Kidney (tissue), 14 donors: ENCODE measurements around the gene PLEKHA6. TPM values are rescaled to one million over a fixed set of nuclear protein-coding genes. Genes with fewer than 3 reads are reported as not detected.

Source experiments
- DNase-seq, 5 donors: peaks; one replicate each; pipeline ENCODE4 v3.0.0-alpha.2; 2013 to 2020
- FAIRE-seq: peaks from 2 replicates; lab custom pipeline; 2012; peaks lifted over from hg19 to GRCh38; lab: Jason Lieb, UNC
- H3K27ac ChIP-seq, 2 donors: one replicate each; pipeline ENCODE4 v1.7.0; 2013; ENCODE audit warnings: low read depth in 2 of 2, low read length in 2 of 2, inconsistent platforms in 1 of 2
- H3K27me3 ChIP-seq: one replicate; pipeline ENCODE4 v1.7.1; 2013; ENCODE audit warnings: low read length, inconsistent platforms; ENCODE audit not compliant: control insufficient read depth, insufficient read depth
- H3K36me3 ChIP-seq, 3 donors: one replicate each; pipeline versions ENCODE4 v1.7.0 to v1.7.1; 2013; ENCODE audit warnings: low read length in 3 of 3, control low read depth in 1 of 3, inconsistent platforms in 1 of 3; ENCODE audit not compliant: insufficient read depth in 3 of 3, control insufficient read depth in 2 of 3
- H3K4me1 ChIP-seq, 3 donors: one replicate each; pipeline versions ENCODE4 v1.7.0 to v1.7.1; 2013; ENCODE audit warnings: low read length in 3 of 3, inconsistent platforms in 1 of 3, low read depth in 1 of 3; ENCODE audit not compliant: control insufficient read depth in 2 of 3, insufficient read depth in 2 of 3
- H3K4me3 ChIP-seq, 3 donors: one replicate each; pipeline versions ENCODE4 v1.7.0 to v1.8.1; 2013; ENCODE audit warnings: low read length in 3 of 3, control low read depth in 1 of 3, inconsistent platforms in 1 of 3
- H3K9ac ChIP-seq, 3 donors: one replicate each; pipeline versions ENCODE4 v1.7.0 to v1.7.1; 2013; ENCODE audit warnings: low read length in 3 of 3, control low read depth in 1 of 3, inconsistent platforms in 1 of 3
- H3K9me3 ChIP-seq, 3 donors: one replicate each; pipeline versions ENCODE4 v1.7.0 to v1.7.1; 2013; ENCODE audit warnings: low read length in 3 of 3, control low read depth in 1 of 3, inconsistent platforms in 1 of 3; ENCODE audit not compliant: control insufficient read depth in 2 of 3, insufficient read depth in 1 of 3
- CTCF ChIP-seq: IDR thresholded peaks from 3 replicates; pipeline ENCODE4 v1.5.1; 2012; ENCODE audit warnings: mild to moderate bottlenecking, moderate library complexity, borderline replicate concordance; ENCODE audit not compliant: insufficient read depth; ENCODE audit errors: extremely low read depth
- intact Hi-C: fragments of 100-400 bp; cut with DNase I; formaldehyde crosslinking; loops from one replicate; pipeline ENCODE4 v1.11.1; 2022
- polyA plus RNA-seq: library from polyadenylated mRNA; stranded (reverse); fragments of 350-450 nt; fragmentation: Illumina TruSeq; extraction: RNeasy Lipid Tissue Mini Kit (QIAGEN cat#74804); gene quantifications from one replicate; pipeline ENCODE4 v1.2.3, GENCODE V29; 2014; ENCODE audit warnings: low read depth, low replicate concordance; ENCODE audit not compliant: insufficient read depth
- total RNA-seq: library from RNA; stranded (reverse); fragmentation: NEBNext Ultra II Directional; extraction: Animal tissue kit (Norgen Biotek cat#: 25700); gene quantifications from one replicate; pipeline ENCODE4 v1.2.1, GENCODE V29; 2021
- donor health status: control.
- donor health status: control.
- donor health status: control.
- donor health status: control.
- donor health status: control.
- donor health status: DM: yes; HTN: yes; CAD: no.
- donor health status: Normal renal cell carcinoma (clear cell type).

Gene PLEKHA6
- total and polyA plus RNA-seq, 2 donors from 2014 or later = 17.5 to 65.1 TPM

GRCh38 chr1:204401730-204402129 lies 42.0 kb upstream of the PLEKHA6 start:
- Histone ChIP-seq H3K9me3 (no peaks in the 10 kb centered on the region), H3K36me3 (peaks cover 4 to 17% (median 10%) of the 10 kb centered on the region in 3 donors), H3K4me1 (peaks cover 0 to 5% (median 3%) of the 10 kb centered on the region in 3 donors), H3K27me3 (no peaks in the 10 kb centered on the region), H3K4me3 (no peak overlapping the region), H3K27ac (no peak overlapping the region), H3K9ac (no peak overlapping the region)
- no peak for DNase-seq
- intact Hi-C loops = no loop called here
- no peak for FAIRE-seq
- no peak for TF ChIP-seq CTCF

GRCh38 chr1:204400882-204401510 lies 41.3 kb upstream of the PLEKHA6 start:
- no peak overlapping the region for H3K9ac ChIP-seq
- no peak for TF ChIP-seq CTCF
- H3K9me3 ChIP-seq = no peaks in the 10 kb centered on the region
- H3K27ac ChIP-seq = no peak overlapping the region
- no peaks in the 10 kb centered on the region for H3K27me3 ChIP-seq
- H3K36me3 ChIP-seq = peaks cover 3 to 17% (median 10%) of the 10 kb centered on the region in 3 donors
- intact Hi-C loops = no loop called here
- H3K4me1 ChIP-seq = peaks cover 0 to 5% (median 3%) of the 10 kb centered on the region in 3 donors
- no peak for DNase-seq
- no peak overlapping the region for H3K4me3 ChIP-seq
- FAIRE-seq = no peak

GRCh38 chr1:204398197-204399125 lies 38.7 kb upstream of the PLEKHA6 start:
- no peak overlapping the region for H3K4me3 ChIP-seq

More at GRCh38 chr1:204398197-204399125, 38.7 kb upstream of the PLEKHA6 start:
- FAIRE-seq (no peak), DNase-seq (peak; percentile 84 to 90 (median 85))
- intact Hi-C loops = no loop called here
- no peak overlapping the region for H3K27ac ChIP-seq
- H3K4me1 ChIP-seq = no peaks in the 10 kb centered on the region
- no peak overlapping the region for H3K9ac ChIP-seq
- H3K9me3 ChIP-seq = no peaks in the 10 kb centered on the region
- peaks cover 0 to 9% (median 0%) of the 10 kb centered on the region in 3 donors for H3K36me3 ChIP-seq
- no peaks in the 10 kb centered on the region for H3K27me3 ChIP-seq
- peak; percentile 73 for TF ChIP-seq CTCF
